ENCODE measurements around the gene CHAD. TPM values are rescaled to one million over a fixed set of nuclear protein-coding genes. Genes with fewer than 3 reads are reported as not detected.

Gene CHAD
- total and polyA plus RNA-seq, 2 of the 13 experiments (the other 11 are each of a cell fraction or from before 2014, with no cell fraction given) = 1.4 TPM; not detected in 1

GRCh38 chr17:50478391-50479381 is 10.0 kb upstream of the CHAD start, which contains the start of gene RSAD1 (continued):
- TF ChIP-seq SETDB1 (CRISPR knock-in tag; IDR thresholded peaks at IDR 0.05; ENCODE audit: borderline replicate concordance) (no peak), CBX2 (IDR thresholded peaks at IDR 0.05; ENCODE audit: low read depth, low read length) (no peak), CBX2 (CRISPR knock-in tag; IDR thresholded peaks at IDR 0.05; ENCODE audit: low read depth) (peak; percentile 75; the same call in 1 of the 2 replicates), TBX2 (CRISPR knock-in tag; IDR thresholded peaks at IDR 0.05; ENCODE audit: borderline replicate concordance) (peak; percentile 82; the same call in 1 of the 2 replicates), ATF7 (IDR thresholded peaks at IDR 0.05) (no peak), ATF7 (CRISPR knock-in tag; IDR thresholded peaks at IDR 0.05) (peak; percentile 87), MIXL1 (CRISPR knock-in tag; IDR thresholded peaks at IDR 0.05) (peak; percentile 21; the same call in 1 of the 2 replicates), ZKSCAN8 (CRISPR knock-in tag; IDR thresholded peaks at IDR 0.05; ENCODE audit: borderline replicate concordance) (peak; percentile 69; the same call in 1 of the 2 replicates), ZNF142 (CRISPR knock-in tag; IDR thresholded peaks at IDR 0.05) (peak; percentile 78), BHLHE40 (IDR thresholded peaks at IDR 0.05; ENCODE audit: low read length) (peak; percentile 96), ZFAT (CRISPR knock-in tag; conservative IDR thresholded peaks at IDR 0.05) (no peak), ZNF614 (CRISPR knock-in tag; IDR thresholded peaks at IDR 0.05; ENCODE audit: borderline replicate concordance) (peak; percentile 73; the same call in 1 of the 2 replicates), CBX1 (IDR thresholded peaks at IDR 0.05; ENCODE audit: low read depth) (peak; percentile 50), EED (CRISPR knock-in tag; IDR thresholded peaks at IDR 0.05) (peak; percentile 71; the same call in 1 of the 2 replicates), BRD4 (CRISPR knock-in tag; IDR thresholded peaks at IDR 0.05) (no peak), ZNF335 (CRISPR knock-in tag; IDR thresholded peaks at IDR 0.05) (no peak), ASH2L (IDR thresholded peaks at IDR 0.05; ENCODE audit: insufficient read length, low read depth, low read length) (peak; percentile 54), REPIN1 (CRISPR knock-in tag; IDR thresholded peaks at IDR 0.05; ENCODE audit: borderline replicate concordance, low read depth) (peak; percentile 90)
